Stimulated activated CD8-positive, alpha-beta memory T cell treated with anti-CD3 and anti-CD28 coated beads, Interleukin-4, amount 100 ng/mL, for 48 hours (primary cell): ENCODE data around the gene OGFOD3.
"Not testable (repeated sequence)": the region's sequence is repeated elsewhere in the genome, so short reads cannot be mapped to it uniquely, and the experiment has no call there.

Experiments used
- DNase-seq: peaks from one replicate; pipeline ENCODE4 v3.0.0-alpha.2; 2020

The OGFOD3 gene, protein sequence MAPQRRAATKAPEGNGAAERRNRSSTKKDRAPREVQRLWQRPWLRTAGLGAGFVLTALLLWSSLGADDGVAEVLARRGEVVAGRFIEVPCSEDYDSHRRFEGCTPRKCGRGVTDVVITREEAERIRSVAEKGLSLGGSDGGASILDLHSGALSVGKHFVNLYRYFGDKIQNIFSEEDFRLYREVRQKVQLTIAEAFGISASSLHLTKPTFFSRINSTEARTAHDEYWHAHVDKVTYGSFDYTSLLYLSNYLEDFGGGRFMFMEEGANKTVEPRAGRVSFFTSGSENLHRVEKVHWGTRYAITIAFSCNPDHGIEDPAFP

DNA sequence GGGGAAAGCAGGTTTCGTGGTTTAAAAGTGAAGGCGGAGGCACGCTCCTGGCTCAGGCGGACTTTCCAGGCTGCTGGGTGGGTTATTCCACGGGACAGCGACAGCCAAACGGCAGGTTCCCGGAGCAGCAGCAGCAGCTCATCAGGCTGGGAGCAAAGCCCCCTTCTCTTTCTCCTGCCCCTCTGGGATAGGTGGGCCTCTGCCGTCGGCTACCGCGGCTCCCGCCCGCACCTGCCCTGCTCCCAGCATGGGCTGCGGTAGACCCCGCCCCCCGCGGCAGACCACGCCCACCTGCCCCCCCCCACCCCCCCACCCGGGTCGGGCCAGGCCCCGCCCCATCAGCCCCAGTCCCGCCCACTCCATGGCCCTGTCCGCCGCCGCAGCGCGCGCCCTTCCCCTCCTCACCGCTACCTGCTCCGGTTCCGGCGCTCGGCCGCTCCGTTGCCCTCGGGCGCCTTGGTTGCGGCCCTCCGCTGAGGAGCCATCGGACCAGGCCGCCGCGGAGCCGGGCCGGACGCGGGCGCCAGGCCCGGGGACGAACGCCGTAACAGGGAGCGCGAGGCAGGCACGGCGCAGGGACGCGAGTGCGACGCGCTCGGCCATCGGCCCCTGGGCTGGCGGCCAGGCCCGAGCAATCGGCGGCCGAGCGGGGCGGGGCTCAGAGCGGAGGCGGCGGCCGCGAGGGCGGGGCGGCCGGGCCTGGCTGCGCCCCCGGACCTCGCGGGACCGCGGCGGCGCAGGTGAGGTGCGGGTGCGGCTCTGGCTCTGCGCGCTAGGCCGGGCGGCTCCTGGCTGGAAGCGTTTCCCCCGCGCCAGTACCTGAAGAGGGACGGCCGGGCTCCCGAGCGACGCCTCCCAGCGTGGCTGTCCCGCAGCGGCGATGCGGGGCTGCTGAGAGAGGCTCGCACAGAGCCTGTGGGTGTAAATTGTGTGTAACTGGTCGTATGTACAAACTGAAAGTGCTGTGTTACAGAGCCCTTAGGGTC, at the start of gene OGFOD3, which contains the start of gene HEXD:
Gene OGFOD3, minus strand, starts transcription at position 586 of the 986 bp plus-strand sequence. Its CDS starts 101 bp downstream, at position 485.
Gene HEXD, plus strand, starts transcription at position 347 of the 986 bp plus-strand sequence. CDS start 1,453 bp downstream, outside the sequence.
- DNase-seq, result peak; percentile 85

- no peak for DNase-seq
These were observed 46.7 kb upstream of the OGFOD3 start for GRCh38 chr17:82465023-82465603.

- no peak for DNase-seq
These were observed 46.2 kb upstream of the OGFOD3 start for GRCh38 chr17:82464567-82464929.

DNA sequence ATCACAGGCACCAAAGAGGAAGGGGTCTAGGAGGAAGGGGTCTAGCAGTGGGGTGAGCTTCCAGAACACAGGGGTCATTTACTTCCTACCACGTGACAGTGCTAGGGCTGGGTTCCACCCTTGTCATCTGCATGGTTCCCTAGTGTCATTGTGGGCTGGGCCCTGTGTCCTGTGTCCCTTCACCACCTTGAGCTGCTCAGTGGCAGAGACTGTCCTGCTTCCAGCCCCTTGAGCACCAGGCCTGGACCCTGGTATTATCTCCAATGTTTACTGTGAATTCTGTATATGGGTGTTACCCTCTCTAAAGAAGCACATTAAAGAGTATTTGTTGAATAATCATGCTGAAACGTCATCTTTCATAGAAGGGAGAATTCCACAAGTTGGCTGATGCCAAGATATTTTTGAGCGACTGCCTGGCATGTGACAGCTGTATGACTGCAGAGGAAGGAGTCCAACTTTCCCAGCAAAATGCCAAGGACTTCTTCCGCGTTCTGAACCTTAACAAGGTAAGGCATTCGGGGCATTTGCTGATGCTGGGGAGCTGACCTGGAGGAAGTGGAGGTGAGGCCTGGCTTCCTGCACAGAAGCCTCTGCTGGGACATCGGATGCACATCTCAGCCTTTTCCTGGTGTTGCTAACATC, 45.7 kb upstream of the OGFOD3 start:
- no peak for DNase-seq

- DNase-seq, result no peak
These were observed 45.0 kb upstream of the OGFOD3 start for GRCh38 chr17:82463391-82463790.

GRCh38 chr17:82461827-82462524, 43.6 kb upstream of the OGFOD3 start:
- no peak for DNase-seq

DNA sequence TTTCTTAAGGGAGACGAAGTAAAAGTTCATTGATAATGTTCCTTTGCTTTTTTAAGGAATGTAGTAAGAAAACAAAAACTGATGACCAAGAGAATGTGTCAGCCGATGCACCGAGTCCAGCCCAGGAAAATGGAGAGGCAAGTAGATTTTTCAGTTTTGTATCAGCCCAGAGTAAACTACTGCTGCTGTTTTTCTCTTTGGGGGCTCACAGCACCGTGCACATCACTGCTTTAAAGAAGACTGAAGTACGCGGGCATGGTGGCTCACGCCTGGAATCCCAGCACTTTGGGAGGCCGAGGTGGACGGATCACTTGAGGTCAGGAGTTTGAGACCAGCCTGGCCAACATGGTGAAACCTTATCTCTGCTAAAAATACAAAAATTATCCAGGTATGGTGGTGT, 41.5 kb upstream of the OGFOD3 start:
- DNase-seq, result not testable (repeated sequence)

DNA sequence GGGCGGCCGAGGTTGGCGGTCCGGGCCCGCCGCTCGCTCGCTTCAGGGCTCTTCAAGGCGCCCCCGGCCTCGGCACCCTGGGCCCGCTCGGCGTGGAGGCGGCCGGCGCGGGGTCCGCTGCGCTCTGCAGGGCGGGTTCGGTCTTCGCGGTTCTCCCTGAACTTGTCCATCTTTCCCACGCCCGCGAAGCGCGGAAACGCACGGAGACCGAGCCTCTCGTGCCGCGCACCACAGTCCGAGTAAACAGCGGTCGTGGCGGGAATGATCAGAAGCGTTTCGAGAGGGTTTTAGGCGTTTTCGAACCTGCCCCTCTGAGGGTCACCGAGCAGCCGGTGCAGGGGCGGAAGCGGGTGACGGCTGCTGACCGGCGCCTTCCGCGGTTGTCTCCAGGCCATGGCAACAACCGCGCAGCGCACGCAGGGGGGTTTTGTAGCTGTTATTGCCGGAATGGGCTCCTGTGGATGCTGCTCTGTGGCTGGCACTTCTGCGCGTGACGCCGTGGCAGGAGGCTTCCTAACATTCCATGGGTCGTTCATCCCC, 40.6 kb upstream of the OGFOD3 start:
- DNase-seq, result no peak

DNA sequence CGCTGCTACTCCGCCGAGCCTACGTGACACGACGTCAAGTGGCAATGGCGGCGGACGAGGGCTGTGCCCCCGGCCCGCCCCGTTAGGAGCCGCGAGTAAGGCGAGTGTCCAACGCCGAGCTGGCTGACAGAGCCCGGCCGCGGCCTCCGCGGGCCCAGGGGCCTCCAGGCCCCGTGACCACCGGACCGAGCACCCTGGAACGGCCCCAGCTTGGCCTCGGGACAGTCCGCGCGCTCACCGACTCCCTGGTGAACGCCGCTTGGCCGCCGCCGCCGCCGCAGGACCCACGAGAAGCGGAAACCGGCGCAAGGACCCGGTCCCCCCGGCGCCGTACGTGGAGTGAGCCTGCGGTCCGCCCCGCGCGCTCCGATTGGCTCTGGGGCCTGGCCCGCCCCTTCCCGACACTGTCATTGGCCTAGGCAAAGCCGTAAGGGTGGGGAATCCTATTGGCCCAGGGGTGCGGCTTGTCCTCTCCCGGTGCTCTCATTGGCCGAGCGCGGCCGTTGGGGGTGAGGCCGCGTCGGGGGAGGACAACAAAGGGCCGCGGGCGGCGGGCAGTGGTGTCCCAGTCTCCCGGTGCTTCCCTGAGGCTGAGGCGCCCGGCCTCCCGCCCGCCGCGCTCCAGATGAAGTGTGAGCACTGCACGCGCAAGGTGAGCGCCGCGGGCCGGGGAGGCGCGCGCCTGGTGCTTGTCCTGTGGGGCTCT, 39.9 kb upstream of the OGFOD3 start, which contains the start of gene NARF:
Gene NARF, plus strand, starts transcription at position 563 of the 706 bp plus-strand sequence. Its CDS starts 63 bp downstream, at position 626.
- DNase-seq, result peak; percentile 95

DNA sequence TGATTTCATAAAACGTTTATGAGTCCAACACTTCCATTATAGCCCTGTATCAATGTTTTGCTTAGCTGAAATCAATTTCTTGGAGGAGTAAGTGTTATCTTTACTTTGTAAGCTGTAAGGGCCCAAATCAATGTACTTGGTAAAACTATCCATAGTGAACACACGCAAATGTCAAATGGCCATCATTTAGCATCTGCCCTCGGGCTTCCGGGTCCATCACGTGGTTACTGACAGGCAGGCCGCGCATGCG, 39.5 kb upstream of the OGFOD3 start:
- DNase-seq, result no peak

DNA sequence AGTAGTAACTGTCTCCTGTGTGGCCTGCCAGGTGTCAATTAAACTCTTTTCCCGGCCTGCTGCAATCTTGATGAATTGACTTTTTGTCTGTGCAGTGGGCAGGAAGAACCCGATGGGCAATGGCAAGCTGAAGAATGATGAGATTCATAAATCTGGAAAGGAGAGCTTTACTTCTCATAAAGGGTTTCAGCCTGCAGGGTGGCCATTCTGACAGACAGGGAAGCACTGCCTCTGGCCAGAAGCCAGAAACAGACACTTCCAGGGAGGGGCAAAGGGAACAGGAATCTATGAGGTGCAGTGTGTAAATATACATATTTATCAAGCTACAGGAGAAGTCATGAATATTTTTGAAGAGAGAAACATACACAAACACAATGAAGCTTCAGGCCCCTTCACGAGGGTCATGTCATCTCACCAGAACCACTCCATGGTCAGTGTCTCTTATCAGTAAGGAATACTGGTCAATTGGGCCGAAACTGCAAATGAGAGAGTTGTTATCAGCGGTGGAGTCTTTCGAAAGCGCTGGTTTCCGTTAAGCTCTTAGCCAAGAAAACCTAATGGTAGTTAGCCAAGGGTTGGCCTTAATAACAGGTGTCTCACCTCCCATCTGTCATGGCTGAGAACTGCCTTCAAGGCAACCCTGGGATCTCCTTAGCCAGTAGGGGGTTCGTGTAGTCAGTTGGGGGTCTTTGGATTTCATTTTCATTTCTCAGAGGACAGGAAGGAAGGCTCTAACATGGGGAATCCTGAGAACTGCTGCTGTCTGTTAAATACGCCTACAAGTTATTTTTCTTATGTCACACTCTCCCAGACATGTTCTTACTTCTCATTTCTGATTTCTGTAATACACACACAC, 38.9 kb upstream of the OGFOD3 start:
- DNase-seq, result no peak

DNA sequence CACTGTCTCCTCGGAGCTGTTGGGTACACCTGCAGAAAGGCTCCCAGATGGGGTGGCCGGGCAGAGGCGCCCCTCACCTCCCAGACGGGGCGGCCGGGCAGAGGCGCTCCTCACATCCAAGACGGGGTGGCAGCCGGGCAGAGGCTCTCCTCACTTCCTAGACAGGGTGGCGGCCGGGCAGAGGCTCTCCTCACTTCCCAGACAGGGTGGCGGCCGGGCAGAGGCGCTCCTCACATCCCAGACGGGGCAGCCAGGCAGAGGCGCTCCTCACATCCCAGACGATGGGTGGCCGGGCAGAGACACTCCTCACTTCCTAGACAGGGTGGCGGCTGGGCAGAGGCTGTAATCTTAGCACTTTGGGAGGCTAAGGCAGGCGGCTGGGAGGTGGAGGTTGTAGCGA, 35.3 kb upstream of the OGFOD3 start:
- not testable (repeated sequence) for DNase-seq

- DNase-seq, result not testable (repeated sequence)
These were observed 34.8 kb upstream of the OGFOD3 start for GRCh38 chr17:82453151-82453550.

DNA sequence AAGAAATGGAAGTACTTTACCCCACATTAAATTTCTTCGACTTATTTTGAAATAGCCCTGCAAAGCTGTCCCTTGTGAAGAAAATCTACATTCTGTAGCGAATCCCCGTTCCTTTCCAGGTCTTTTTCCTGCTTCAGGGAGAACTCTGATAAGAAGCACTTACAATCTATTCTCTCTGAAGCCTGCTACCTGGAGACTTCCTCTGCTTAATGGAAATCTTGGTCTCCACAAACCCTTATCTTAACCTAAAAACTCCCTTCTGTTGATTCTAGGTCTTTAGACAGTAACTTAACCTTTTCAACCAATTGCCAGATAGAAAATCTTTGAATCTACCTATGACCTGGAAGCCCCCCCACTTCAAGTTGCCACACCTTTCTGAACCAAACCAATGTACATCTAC, 33.8 kb upstream of the OGFOD3 start:
- no peak for DNase-seq

DNA sequence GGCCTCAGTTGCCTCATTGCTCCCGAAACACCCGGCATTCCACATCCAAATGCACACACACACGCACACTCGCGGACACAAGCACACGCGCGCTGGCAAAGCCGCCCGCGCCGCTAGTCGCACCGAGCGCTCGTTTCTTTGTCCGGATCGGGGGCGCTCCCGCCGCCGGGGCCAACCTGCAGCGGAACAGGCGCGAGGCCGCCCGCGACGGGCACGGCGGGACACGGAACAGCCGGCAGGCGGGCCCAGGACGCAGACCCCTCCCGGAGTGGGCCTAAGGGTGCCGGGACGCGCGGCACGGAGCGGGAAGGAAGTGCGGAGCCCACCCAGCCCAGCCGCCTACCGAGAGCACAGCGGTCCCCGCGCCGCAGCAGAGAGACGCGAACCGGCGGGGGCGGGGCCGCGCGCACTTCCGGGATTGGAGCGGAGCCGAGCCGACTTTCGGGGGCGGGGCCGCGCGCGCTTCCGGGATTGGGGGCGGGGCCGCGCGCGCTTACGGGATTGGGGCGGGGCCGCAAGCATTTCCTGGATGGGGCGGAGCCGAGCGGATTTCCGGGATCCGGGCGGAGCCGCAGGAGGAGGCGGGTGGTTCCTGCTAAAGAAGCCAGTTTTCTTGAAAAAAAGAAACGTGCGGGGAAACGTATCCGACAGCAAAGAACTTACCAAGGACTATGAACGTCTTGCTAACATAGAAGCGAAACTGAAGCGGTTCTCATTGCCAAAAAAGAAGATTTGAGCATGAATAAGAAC, 32.1 kb upstream of the OGFOD3 start, which contains the start of gene CYBC1:
Gene CYBC1, minus strand, starts transcription at position 396 of the 750 bp plus-strand sequence. CDS start 1,498 bp downstream, outside the sequence.
- DNase-seq, result peak; percentile 97

DNA sequence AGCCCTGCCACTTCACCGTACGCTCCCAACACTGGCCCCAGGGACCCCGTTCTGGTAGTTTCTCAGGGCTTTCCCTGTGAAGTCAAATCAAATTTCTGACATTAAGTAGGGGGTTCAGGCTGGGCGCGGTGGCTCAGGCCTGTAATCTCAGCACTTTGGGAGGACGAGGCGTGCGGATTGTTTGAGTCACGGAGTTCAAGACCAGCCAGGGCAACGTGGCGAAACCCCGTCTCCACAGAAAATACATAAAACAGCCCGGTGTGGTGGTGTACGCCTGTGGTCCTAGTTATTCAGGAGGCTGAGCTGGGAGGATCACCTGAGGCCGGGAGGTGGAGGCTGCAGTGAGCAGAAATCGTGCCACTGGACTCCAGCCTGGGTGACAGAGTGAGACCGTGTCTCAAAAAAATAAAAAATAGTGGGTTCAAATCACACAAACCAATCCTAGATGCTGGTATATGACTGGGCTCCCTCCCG, 31.5 kb upstream of the OGFOD3 start:
- DNase-seq, result peak; percentile 67

DNA sequence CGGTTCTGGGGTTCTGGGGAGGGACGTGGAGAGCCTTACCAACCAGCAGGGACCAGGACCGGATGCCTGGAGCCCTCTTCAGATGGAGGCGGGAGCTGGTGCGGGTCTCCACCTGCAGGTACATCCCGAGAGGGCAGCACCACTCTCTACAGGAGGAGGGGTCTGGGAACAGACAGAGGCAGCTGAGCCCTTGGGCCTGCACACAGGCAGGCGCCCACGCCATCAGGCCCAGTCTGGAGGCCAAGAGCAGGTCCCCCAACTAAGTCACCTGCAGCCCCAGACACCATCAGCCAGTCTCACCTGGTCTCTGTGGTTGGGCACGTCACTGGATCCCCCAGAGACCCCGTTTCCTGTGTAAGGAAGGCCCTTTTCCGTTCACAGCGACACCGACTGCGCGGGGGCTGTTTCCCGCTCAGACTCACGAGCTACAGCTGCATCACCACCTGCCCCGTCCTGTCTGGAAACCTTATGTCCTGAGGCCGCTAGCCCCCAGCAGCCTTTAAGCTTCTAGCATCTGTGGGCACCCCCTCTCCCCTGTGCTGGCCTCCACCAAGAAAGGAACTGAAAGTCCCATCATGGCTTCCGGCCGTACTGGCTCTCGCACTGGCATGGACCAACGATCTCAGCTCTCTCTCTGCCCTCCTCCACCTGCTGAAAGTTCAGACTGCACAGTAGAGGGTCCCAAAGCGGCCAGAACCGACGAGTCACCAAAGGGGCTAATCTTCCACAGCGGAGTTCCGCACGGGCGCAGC, 30.9 kb upstream of the OGFOD3 start:
- peak; percentile 81 for DNase-seq

GRCh38 chr17:82447876-82448275, 29.5 kb upstream of the OGFOD3 start:
- DNase-seq, result no peak

DNA sequence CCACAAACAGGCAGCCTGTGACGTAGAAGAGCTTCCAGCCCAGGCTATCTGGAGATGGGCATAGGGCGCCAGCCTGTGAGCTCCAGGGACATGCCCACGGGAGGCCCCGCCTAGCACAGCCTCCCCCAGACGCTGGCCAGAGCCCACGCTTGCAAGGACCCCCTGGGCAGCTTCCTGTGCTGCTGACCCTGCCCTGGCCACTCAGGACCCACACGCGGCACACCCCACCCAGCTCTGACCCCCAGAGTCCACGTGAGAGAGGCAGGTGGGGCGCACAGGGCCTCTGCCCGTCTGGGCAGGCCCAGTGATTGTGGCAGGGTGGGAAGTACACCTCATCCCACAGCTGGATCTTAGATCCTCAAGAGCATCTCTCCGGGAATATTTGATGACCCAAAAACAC, 28.3 kb upstream of the OGFOD3 start:
- no peak for DNase-seq
